ENCODE results near the gene MRPL55. TPM values are rescaled to one million over a fixed set of nuclear protein-coding genes. Genes with fewer than 3 reads are reported as not detected.

The MRPL55 gene
- total RNA-seq, 4 donors from 2014 or later = 99.3 to 161 (median 119) TPM

DNA sequence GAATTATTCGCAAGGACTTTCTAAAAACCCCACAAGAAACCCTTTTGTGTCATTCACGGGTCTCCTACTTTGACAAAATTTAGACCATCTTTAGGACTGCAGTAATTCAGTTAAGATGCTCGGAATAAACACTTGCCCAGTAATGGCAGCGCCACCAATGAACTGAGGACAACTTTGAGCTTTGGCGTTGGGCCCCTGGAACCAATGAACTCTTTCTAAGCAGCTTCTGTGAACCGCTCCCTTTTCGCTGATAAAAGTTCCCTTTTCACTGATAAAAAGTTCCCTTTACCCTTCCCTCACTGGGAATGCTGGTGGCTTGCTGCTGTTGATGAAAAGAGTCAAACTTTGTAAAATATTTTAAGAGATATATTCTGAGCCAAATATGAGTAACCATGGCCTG, 1.5 kb upstream of the MRPL55 start:
- TF ChIP-seq, protein P1, sequence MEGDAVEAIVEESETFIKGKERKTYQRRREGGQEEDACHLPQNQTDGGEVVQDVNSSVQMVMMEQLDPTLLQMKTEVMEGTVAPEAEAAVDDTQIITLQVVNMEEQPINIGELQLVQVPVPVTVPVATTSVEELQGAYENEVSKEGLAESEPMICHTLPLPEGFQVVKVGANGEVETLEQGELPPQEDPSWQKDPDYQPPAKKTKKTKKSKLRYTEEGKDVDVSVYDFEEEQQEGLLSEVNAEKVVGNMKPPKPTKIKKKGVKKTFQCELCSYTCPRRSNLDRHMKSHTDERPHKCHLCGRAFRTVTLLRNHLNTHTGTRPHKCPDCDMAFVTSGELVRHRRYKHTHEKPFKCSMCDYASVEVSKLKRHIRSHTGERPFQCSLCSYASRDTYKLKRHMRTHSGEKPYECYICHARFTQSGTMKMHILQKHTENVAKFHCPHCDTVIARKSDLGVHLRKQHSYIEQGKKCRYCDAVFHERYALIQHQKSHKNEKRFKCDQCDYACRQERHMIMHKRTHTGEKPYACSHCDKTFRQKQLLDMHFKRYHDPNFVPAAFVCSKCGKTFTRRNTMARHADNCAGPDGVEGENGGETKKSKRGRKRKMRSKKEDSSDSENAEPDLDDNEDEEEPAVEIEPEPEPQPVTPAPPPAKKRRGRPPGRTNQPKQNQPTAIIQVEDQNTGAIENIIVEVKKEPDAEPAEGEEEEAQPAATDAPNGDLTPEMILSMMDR (IDR thresholded peaks at IDR 0.05) = no peak
- TF ChIP-seq EP300 (IDR thresholded peaks at IDR 0.05) (no peak), POLR2A (IDR thresholded peaks at IDR 0.05) (no peak), POLR2AphosphoS5 (IDR thresholded peaks at IDR 0.05) (no peak)
- H3K4me3 ChIP-seq = no peak overlapping the region
- WGBS = 90% methylated on average over 7 of the region's 7 CpGs

DNA sequence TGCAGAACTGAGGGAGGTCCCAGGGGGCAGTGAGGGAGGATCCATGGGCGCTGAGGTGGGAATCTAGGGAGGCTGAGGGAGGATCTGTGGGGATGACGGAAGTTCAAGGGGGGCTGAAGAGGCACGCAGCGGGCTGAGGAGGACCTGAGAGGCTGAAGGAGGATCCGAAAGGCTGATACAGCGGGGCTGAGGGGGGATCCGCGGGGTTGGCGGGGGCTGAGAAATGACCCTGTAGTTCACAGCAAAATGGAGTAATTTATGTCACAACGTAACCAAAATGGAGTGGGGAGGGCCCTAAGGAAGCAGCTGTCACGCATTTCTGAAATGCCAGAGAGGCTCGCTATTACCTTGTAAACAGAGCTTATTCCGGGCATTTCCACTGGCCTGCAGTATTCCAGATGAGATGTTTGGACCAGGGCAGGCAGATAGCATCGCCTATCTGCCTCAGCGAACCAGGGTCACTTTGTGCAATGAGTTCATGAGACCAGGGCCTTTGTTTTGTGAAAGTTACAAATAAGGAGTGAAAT, 926 bp upstream of the MRPL55 start:
- Histone ChIP-seq H3K36me3 (peaks cover 22% of the 10 kb centered on the region), H3K4me3 (peak overlapping the region; percentile 97), H3K27ac (peak overlapping the region; percentile 89), H3K4me1 (peaks cover 23% of the 10 kb centered on the region), H3K27me3 (no peaks in the 10 kb centered on the region), H3K9me3 (no peaks in the 10 kb centered on the region)
- 32% methylated on average over 15 of the region's 15 CpGs for WGBS
- TF ChIP-seq, protein P1 (IDR thresholded peaks at IDR 0.05) = no peak
- TF ChIP-seq EP300 (IDR thresholded peaks at IDR 0.05) (no peak), POLR2AphosphoS5 (IDR thresholded peaks at IDR 0.05) (no peak)
- DNase-seq (ENCODE audit: low spot score in 2 of 2) = no peak

More for the DNA sequence above, 1.5 kb upstream of the MRPL55 start:
- Histone ChIP-seq H3K36me3 (peaks cover 22% of the 10 kb centered on the region), H3K4me1 (peaks cover 23% of the 10 kb centered on the region), H3K9me3 (no peaks in the 10 kb centered on the region), H3K27me3 (no peaks in the 10 kb centered on the region), H3K27ac (no peak overlapping the region)
- DNase-seq (ENCODE audit: low spot score in 2 of 2) = no peak

DNA sequence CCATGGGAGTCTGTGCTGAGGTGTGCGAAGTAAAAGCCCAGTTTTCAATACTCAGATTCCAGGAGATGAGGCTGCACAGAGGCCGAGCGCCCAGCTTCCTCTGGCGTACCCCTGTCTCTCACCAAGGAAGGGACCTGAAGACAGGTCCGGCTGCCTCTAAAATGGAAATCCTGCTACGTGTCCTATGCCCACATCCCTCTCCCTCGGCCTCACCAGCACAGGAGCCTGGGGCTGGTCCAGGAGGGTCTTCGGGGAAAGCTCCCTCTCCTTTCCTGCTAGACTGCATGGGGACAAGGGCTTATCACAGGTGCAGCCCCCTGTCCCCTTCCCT, 392 bp downstream of the MRPL55 start:
- peaks cover 22% of the 10 kb centered on the region for H3K36me3 ChIP-seq
- H3K4me1 ChIP-seq = peaks cover 31% of the 10 kb centered on the region
- H3K4me3 ChIP-seq = peak overlapping the region; percentile 97
- no peak for DNase-seq (ENCODE audit: low spot score in 2 of 2)
- 8% methylated on average over 5 of the region's 8 CpGs for WGBS
- TF ChIP-seq EP300 (IDR thresholded peaks at IDR 0.05) = no peak
- TF ChIP-seq, protein P1 (IDR thresholded peaks at IDR 0.05) = no peak
- no peaks in the 10 kb centered on the region for H3K9me3 ChIP-seq
- no peaks in the 10 kb centered on the region for H3K27me3 ChIP-seq
- peak overlapping the region; percentile 89 for H3K27ac ChIP-seq

DNA sequence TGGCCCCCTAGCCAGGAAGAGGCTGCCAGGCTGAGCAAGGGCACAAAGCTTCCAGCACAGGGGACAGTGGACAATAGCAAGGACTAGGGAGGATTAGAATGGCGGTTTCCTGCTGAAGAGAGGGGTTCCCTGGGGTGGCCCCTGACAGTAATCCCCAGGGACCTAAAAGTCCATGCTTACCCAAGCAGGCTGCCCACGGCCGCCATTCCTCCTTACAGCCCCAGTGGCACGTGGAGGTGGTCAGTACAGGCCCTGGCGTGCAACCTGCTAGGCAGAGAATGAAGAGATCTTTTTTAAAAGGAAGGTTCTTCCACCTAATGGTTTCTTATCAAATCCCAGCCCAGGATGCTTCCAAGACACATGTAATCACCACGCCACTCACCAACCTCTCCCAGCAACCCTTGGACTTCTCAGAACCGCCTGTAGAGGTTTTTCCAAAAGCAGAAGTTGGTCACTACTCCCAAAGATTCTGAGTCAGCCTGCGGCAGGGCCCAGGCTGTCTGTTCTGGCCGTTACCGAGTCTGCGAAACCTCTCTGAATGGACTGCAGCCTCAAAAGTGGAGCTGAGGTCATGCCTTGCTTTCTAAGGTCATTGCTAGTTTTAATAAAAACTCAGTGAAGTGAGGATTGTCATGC, 926 bp downstream of the MRPL55 start:
- Histone ChIP-seq H3K4me3 (peak overlapping the region; percentile 97), H3K9me3 (no peaks in the 10 kb centered on the region), H3K27me3 (no peaks in the 10 kb centered on the region), H3K4me1 (peaks cover 34% of the 10 kb centered on the region), H3K36me3 (peaks cover 22% of the 10 kb centered on the region), H3K27ac (peak overlapping the region; percentile 89)
- WGBS = 79% methylated on average over 11 of the region's 11 CpGs
- TF ChIP-seq POLR2AphosphoS5 (IDR thresholded peaks at IDR 0.05) = no peak
- TF ChIP-seq EP300 (IDR thresholded peaks at IDR 0.05) = no peak
- no peak for TF ChIP-seq POLR2A (IDR thresholded peaks at IDR 0.05)
- TF ChIP-seq, protein P1 (IDR thresholded peaks at IDR 0.05) = no peak
- no peak for DNase-seq (ENCODE audit: low spot score in 2 of 2)

DNA sequence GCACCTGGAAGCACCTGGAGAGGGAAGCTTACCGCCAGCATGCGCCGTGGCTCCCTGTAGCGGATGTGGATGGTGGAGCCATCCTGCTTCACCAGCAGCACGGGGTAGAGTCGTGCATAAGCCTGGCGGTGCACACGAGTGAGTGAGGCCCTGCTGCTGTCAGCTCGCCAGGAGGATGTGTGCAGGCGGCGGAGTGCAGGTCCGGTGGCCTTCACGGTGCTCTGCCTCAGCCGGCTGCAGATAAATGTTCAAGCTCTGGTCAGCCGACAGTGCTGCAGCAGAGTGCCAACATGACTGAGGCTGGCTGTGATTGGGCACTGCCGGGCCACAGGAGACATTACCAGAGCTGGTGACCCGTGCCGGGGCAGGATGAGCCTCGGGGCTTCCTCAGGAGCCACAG, 1.5 kb downstream of the MRPL55 start:
- no peak for TF ChIP-seq POLR2A (IDR thresholded peaks at IDR 0.05)
- TF ChIP-seq EP300 (IDR thresholded peaks at IDR 0.05) = no peak
- TF ChIP-seq, protein P1 (IDR thresholded peaks at IDR 0.05) = no peak
- TF ChIP-seq POLR2AphosphoS5 (IDR thresholded peaks at IDR 0.05) = no peak
- no peak for DNase-seq (ENCODE audit: low spot score in 2 of 2)
- 85% methylated on average over 16 of the region's 19 CpGs for WGBS
- no peaks in the 10 kb centered on the region for H3K27me3 ChIP-seq
- no peak overlapping the region for H3K4me3 ChIP-seq
- H3K4me1 ChIP-seq = peaks cover 35% of the 10 kb centered on the region
- no peak overlapping the region for H3K27ac ChIP-seq
- H3K36me3 ChIP-seq = peaks cover 22% of the 10 kb centered on the region
- H3K9me3 ChIP-seq = no peaks in the 10 kb centered on the region

All from suprapubic skin (tissue), 4 donors.